Heart right ventricle (tissue), 16 donors: Measurements from ENCODE around the gene C19orf33. TPM values are rescaled to one million over a fixed set of nuclear protein-coding genes. Genes with fewer than 3 reads are reported as not detected.
"Not testable (repeated sequence)": the region's sequence is repeated elsewhere in the genome, so short reads cannot be mapped to it uniquely, and the experiment has no call there.

Experiments
- ATAC-seq, 8 donors: fragments of 200-7000 bp; cut with Tn5 transposase; one replicate each; pipeline ENCODE4 v1.9.1; 2020; ENCODE audit warnings: mild to moderate bottlenecking in 8 of 8, moderate library complexity in 8 of 8, moderate number of reproducible peaks in 1 of 8
- DNase-seq, 2 donors: peaks; one replicate each; pipeline ENCODE4 v3.0.0-alpha.2; 2020
- H3K27ac ChIP-seq, 10 donors: fragments of 200-600 bp; sonication (generic) in 2 of 10; one replicate each; pipeline versions ENCODE4 v1.5.0 to v1.8.0; 2020 to 2022; ENCODE audit warnings: mild to moderate bottlenecking in 3 of 10
- H3K27me3 ChIP-seq, 7 donors: fragments of 200-600 bp; one replicate each; pipeline ENCODE4 v1.8.0; 2021 to 2022; ENCODE audit warnings: mild to moderate bottlenecking in 2 of 7
- H3K36me3 ChIP-seq, 9 donors: fragments of 200-600 bp; sonication (generic) in 1 of 9; one replicate each; pipeline versions ENCODE4 v1.5.0 to v1.8.0; 2020 to 2022; ENCODE audit warnings: mild to moderate bottlenecking in 2 of 9
- H3K4me1 ChIP-seq, 9 donors: fragments of 200-600 bp; sonication (generic) in 1 of 9; one replicate each; pipeline versions ENCODE4 v1.5.0 to v1.8.0; 2020 to 2022; ENCODE audit warnings: mild to moderate bottlenecking in 4 of 9
- H3K4me3 ChIP-seq, 10 donors: fragments of 200-600 bp; sonication (generic) in 2 of 10; one replicate each; pipeline versions ENCODE4 v1.5.0 to v1.8.0; 2020 to 2022; ENCODE audit warnings: mild to moderate bottlenecking in 7 of 10, moderate library complexity in 2 of 10
- H3K9me3 ChIP-seq, 11 donors: fragments of 200-600 bp in 10 of 11; sonication (generic) in 2 of 11; one replicate each; pipeline versions ENCODE4 v1.5.0 to v1.8.0; 2013 to 2022; ENCODE audit warnings: mild to moderate bottlenecking in 2 of 11, control low read depth in 1 of 11, moderate library complexity in 1 of 11
- WGBS, 2 donors: extraction: QIAGEN DNeasy Blood & Tissue Kit; methylation state at CpG; one replicate each; pipeline ENCODE4 v1.1.7; 2013; ENCODE audit warnings: inconsistent platforms in 1 of 2; 5-methylcytosine and 5-hydroxymethylcytosine counted together
- intact Hi-C, 10 donors: fragments of 100-400 bp; cut with DNase I; formaldehyde crosslinking; loops; one replicate each; pipeline versions ENCODE4 v1.11.1 to v1.14.2; 2022
- polyA plus RNA-seq, 2 donors: library from polyadenylated mRNA; stranded (reverse); fragments of 200-250 nt; gene quantifications; one replicate each; pipeline ENCODE4 v1.2.3, GENCODE V29; 2013
- total RNA-seq, 10 donors: library from RNA; stranded (reverse); fragmentation: NEBNext Ultra II Directional in 3 of 10; extraction: Animal tissue kit (Norgen Biotek cat#: 25700) in 3 of 10; gene quantifications; one replicate each; pipeline versions ENCODE4 v1.2.1 to v1.2.4, GENCODE V29; 2021 to 2023
- TF ChIP-seq, protein P1 (sequence below), 9 donors: fragments of 200-600 bp; sonication (generic) in 2 of 9; IDR thresholded peaks; one replicate each; pipeline versions ENCODE4 v1.5.0 to v1.8.0; 2021 to 2022; ENCODE audit warnings: antibody characterized with exemption in 9 of 9, mild to moderate bottlenecking in 5 of 9, moderate library complexity in 1 of 9
- donor health status: Arrhythmogenic right ventricular cardiomyopathy.
- donor health status: ischemic (EF 13 %, LVEDD 7.1; RV severe dilation, severe dysfunction).
- donor health status: healthy with polysubstance abuse.
- donor health status: DM: no; HTN: yes; CAD: no.
- donor health status: DM: no; HTN: no; CAD: no.
- donor health status: ischemic (EF 25% LVEDD 6.9; RV normal size, moderate dysfunction).
- donor health status: ischemic (EF 25% LVEDD 5.7; RV mildly dilated, moderate dysfunction).
- donor health status: healthy.
- donor health status: DM: yes; HTN: yes; CAD: no.
- donor health status: Ischemic cardiomyopathy.
- donor health status: ischemic (EF 35%, LVEDD 5.7; RV mildly dilated, moderate dysfunction).
- donor health status: nonischemic (EF 11% LVEDD 7.7; RV severe dilation, severe dysfunction).
- donor health status: DM: yes; HTN: yes; CAD: no.
- donor health status: PGD.
- donor health status: ischemic (EF 29% LVEDD 5.4; RV normal size, mild dysfunction).
- donor health status: nonischemic (EF 23%, LVEDD 6.1; RV moderate dilation, normal function).

Gene C19orf33
- total and polyA plus RNA-seq, 12 donors = 2.2 to 133 (median 4.2) TPM; not detected in 2

GRCh38 chr19:38336638-38337359 lies 32.7 kb downstream of the C19orf33 start:
- Histone ChIP-seq H3K4me1 (peaks cover 0 to 12% (median 9%) of the 10 kb centered on the region in 9 donors), H3K27me3 (no peaks in the 10 kb centered on the region), H3K4me3 (peak overlapping the region; percentile 12 to 87 (median 76)), H3K27ac (peak overlapping the region; percentile 83 to 95 (median 92)), H3K36me3 (peaks cover 0 to 12% (median 0%) of the 10 kb centered on the region in 9 donors), H3K9me3 (no peaks in the 10 kb centered on the region)
- intact Hi-C loops = loop anchor here in 8 of 10 donors (1.0 to 10.0 kb wide), 7 partner anchors 36 to 432 kb away; partner anchors contain the start of genes PSMD8 (in 7 of the 8), SIPA1L3 (in 3 of the 8) and WDR87 (in 3 of the 8)
- WGBS, 2 donors = 6 to 7% methylated on average over 41 of the region's 41 CpGs
- DNase-seq (peak; percentile 95), ATAC-seq (peak; percentile 70 to 85 (median 79))
- TF ChIP-seq, protein P1, sequence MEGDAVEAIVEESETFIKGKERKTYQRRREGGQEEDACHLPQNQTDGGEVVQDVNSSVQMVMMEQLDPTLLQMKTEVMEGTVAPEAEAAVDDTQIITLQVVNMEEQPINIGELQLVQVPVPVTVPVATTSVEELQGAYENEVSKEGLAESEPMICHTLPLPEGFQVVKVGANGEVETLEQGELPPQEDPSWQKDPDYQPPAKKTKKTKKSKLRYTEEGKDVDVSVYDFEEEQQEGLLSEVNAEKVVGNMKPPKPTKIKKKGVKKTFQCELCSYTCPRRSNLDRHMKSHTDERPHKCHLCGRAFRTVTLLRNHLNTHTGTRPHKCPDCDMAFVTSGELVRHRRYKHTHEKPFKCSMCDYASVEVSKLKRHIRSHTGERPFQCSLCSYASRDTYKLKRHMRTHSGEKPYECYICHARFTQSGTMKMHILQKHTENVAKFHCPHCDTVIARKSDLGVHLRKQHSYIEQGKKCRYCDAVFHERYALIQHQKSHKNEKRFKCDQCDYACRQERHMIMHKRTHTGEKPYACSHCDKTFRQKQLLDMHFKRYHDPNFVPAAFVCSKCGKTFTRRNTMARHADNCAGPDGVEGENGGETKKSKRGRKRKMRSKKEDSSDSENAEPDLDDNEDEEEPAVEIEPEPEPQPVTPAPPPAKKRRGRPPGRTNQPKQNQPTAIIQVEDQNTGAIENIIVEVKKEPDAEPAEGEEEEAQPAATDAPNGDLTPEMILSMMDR (IDR thresholded peaks at IDR 0.05) = no peak

GRCh38 chr19:38337360-38337653 lies 33.3 kb downstream of the C19orf33 start:
- Histone ChIP-seq H3K4me3 (peak overlapping the region in 9 of 10 donors; percentile 55 to 87 (median 77)), H3K4me1 (peaks cover 0 to 12% (median 9%) of the 10 kb centered on the region in 9 donors), H3K36me3 (peaks cover 0 to 12% (median 0%) of the 10 kb centered on the region in 9 donors), H3K27me3 (no peaks in the 10 kb centered on the region), H3K27ac (peak overlapping the region in 6 of 10 donors; percentile 11 to 94 (median 91)), H3K9me3 (no peaks in the 10 kb centered on the region)
- WGBS, 2 donors = 68 to 70% methylated on average over 10 of the region's 10 CpGs
- TF ChIP-seq, protein P1 (IDR thresholded peaks at IDR 0.05) = no peak
- ATAC-seq = no peak
- no peak for DNase-seq
- intact Hi-C loops = loop anchor here in 7 of 10 donors (2.0 to 10.0 kb wide), 6 partner anchors 35 to 433 kb away; partner anchors contain the start of genes PSMD8 (in 5 of the 7), SIPA1L3 (in 3 of the 7) and WDR87 (in 3 of the 7)

GRCh38 chr19:38339011-38339410 lies 35.0 kb downstream of the C19orf33 start:
- intact Hi-C loops = loop anchor here in 7 of 10 donors (5.0 to 10.0 kb wide), 5 partner anchors 33 to 434 kb away; partner anchors contain the start of genes PSMD8 (in 3 of the 7), SIPA1L3 (in 3 of the 7) and WDR87 (in 3 of the 7)
- not testable (repeated sequence) for ATAC-seq, H3K9me3 ChIP-seq, H3K27ac ChIP-seq, H3K27me3 ChIP-seq, H3K4me3 ChIP-seq, DNase-seq
- 73 to 76% methylated on average over 4 of the region's 4 CpGs for WGBS, 2 donors
- peaks cover 0 to 12% (median 0%) of the 10 kb centered on the region in 9 donors for H3K36me3 ChIP-seq
- peaks cover 0 to 12% (median 9%) of the 10 kb centered on the region in 9 donors for H3K4me1 ChIP-seq

DNA sequence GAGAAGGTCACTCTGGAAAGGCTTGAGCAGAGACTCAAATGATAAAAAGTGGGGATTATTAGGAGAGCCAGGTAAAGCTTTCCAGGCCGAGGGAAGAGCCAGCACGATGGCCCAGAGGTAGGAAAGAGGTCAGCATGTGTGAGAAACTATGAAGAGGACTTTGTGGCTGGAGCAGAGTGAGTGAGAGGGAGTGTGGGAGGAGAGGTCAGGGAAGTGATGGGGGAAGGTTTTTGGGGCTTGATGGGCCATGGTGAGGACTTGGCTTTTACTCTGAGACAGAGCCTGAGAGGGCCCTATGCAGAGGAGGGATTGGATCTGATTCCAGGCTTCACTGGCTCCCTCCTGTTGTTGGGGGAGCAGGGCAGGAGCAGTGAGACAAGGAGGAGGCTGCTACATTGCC lies 36.9 kb downstream of the C19orf33 start:
- Histone ChIP-seq H3K36me3 (peaks cover 0 to 12% (median 0%) of the 10 kb centered on the region in 9 donors), H3K4me3 (no peak overlapping the region), H3K9me3 (no peaks in the 10 kb centered on the region), H3K4me1 (peaks cover 0 to 10% (median 7%) of the 10 kb centered on the region in 9 donors), H3K27ac (no peak overlapping the region), H3K27me3 (no peaks in the 10 kb centered on the region)
- TF ChIP-seq, protein P1 (IDR thresholded peaks at IDR 0.05) = no peak
- ATAC-seq = no peak
- no peak for DNase-seq
- intact Hi-C loops = no loop called here
- 92 to 96% methylated on average over 2 of the region's 2 CpGs for WGBS, 2 donors
